Progenitor cell of endocrine pancreas (in vitro differentiated cells): ENCODE measurements around the gene INO80. TPM values are rescaled to one million over a fixed set of nuclear protein-coding genes. Genes with fewer than 3 reads are reported as not detected.

Experiments used
- DNase-seq: peaks from one replicate; pipeline ENCODE4 v3.0.0; 2021; ENCODE audit warnings: low spot score; ENCODE audit not compliant: unreplicated experiment
- H3K27ac Mint-ChIP-seq: 2 replicates; pipeline ENCODE4 v1.8.0; 2021; ENCODE audit warnings: mild to moderate bottlenecking, moderate library complexity, mixed read lengths
- H3K27me3 Mint-ChIP-seq: 2 replicates; pipeline ENCODE4 v1.8.0; 2021; ENCODE audit warnings: mixed read lengths
- H3K36me3 Mint-ChIP-seq: 2 replicates; pipeline ENCODE4 v1.8.0; 2022; ENCODE audit warnings: mixed read lengths; ENCODE audit not compliant: insufficient read depth
- H3K4me1 Mint-ChIP-seq: 2 replicates; pipeline ENCODE4 v1.8.0; 2021; ENCODE audit warnings: low read depth, mixed read lengths
- H3K4me3 Mint-ChIP-seq: 2 replicates; pipeline ENCODE4 v1.8.0; 2021; ENCODE audit warnings: low read depth, mild to moderate bottlenecking, moderate library complexity, mixed read lengths
- H3K9me3 Mint-ChIP-seq: 2 replicates; pipeline ENCODE4 v1.8.0; 2021; ENCODE audit warnings: low read depth, mixed read lengths
- total RNA-seq: library from RNA; stranded (reverse); gene quantifications from 2 replicates; pipeline ENCODE4 v1.2.1, GENCODE V29; 2021
- TF ChIP-seq, protein P1 (sequence below): fragments of 200-600 bp; sonication (generic); IDR thresholded peaks from one replicate; pipeline ENCODE4 v1.5.0; 2021; ENCODE audit warnings: antibody characterized with exemption, mild to moderate bottlenecking; ENCODE audit not compliant: unreplicated experiment

The INO80 gene
- total RNA-seq, 1 donor from 2014 or later = 28.1 TPM

- H3K4me3 Mint-ChIP-seq = no peak overlapping the region
- peaks cover 12% of the 10 kb centered on the region for H3K4me1 Mint-ChIP-seq
- H3K9me3 Mint-ChIP-seq = no peaks in the 10 kb centered on the region
- peaks cover 28% of the 10 kb centered on the region for H3K36me3 Mint-ChIP-seq
- H3K27me3 Mint-ChIP-seq = no peaks in the 10 kb centered on the region
- TF ChIP-seq, protein P1, sequence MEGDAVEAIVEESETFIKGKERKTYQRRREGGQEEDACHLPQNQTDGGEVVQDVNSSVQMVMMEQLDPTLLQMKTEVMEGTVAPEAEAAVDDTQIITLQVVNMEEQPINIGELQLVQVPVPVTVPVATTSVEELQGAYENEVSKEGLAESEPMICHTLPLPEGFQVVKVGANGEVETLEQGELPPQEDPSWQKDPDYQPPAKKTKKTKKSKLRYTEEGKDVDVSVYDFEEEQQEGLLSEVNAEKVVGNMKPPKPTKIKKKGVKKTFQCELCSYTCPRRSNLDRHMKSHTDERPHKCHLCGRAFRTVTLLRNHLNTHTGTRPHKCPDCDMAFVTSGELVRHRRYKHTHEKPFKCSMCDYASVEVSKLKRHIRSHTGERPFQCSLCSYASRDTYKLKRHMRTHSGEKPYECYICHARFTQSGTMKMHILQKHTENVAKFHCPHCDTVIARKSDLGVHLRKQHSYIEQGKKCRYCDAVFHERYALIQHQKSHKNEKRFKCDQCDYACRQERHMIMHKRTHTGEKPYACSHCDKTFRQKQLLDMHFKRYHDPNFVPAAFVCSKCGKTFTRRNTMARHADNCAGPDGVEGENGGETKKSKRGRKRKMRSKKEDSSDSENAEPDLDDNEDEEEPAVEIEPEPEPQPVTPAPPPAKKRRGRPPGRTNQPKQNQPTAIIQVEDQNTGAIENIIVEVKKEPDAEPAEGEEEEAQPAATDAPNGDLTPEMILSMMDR = no peak
- H3K27ac Mint-ChIP-seq = no peak overlapping the region
- no peak for DNase-seq
These were observed 67.7 kb downstream of the INO80 start for GRCh38 chr15:41048397-41048796.

DNA sequence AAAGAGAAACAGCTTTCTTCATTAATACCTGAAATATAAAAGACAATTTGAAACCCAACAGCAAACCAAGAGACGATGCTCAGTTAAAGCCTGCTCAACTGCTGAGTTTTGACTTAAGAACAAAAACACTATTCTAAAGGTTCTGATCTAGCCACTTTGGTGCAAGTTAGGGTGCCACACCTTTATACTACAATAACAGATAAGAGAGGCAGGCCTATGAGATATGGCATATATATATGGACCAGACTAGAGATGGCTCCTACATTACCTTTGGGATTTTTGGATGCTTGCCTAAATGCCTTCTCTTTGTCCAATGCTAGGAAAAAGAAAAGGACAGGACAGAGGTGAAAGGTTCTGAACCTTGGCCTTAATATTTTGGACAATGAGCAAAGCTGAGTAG lies 68.6 kb downstream of the INO80 start:
- Mint-ChIP-seq H3K27me3 (no peaks in the 10 kb centered on the region), H3K9me3 (no peaks in the 10 kb centered on the region), H3K4me3 (no peak overlapping the region), H3K27ac (peak overlapping the region; percentile 16), H3K36me3 (peaks cover 33% of the 10 kb centered on the region), H3K4me1 (peaks cover 12% of the 10 kb centered on the region)
- TF ChIP-seq, protein P1 = no peak
- DNase-seq = no peak

- TF ChIP-seq, protein P1 = no peak
- no peak for DNase-seq
- no peaks in the 10 kb centered on the region for H3K27me3 Mint-ChIP-seq
- peaks cover 3% of the 10 kb centered on the region for H3K4me1 Mint-ChIP-seq
- H3K4me3 Mint-ChIP-seq = no peak overlapping the region
- H3K36me3 Mint-ChIP-seq = peaks cover 26% of the 10 kb centered on the region
- peak overlapping the region; percentile 25 for H3K27ac Mint-ChIP-seq
- H3K9me3 Mint-ChIP-seq = no peaks in the 10 kb centered on the region
These were observed 72.7 kb downstream of the INO80 start for GRCh38 chr15:41043276-41043951.

GRCh38 chr15:41042851-41043250 lies 73.2 kb downstream of the INO80 start:
- no peak for DNase-seq

GRCh38 chr15:41039121-41039520 lies 77.0 kb downstream of the INO80 start:
- Mint-ChIP-seq H3K4me3 (no peak overlapping the region), H3K4me1 (peaks cover 2% of the 10 kb centered on the region), H3K36me3 (peaks cover 25% of the 10 kb centered on the region), H3K27me3 (no peaks in the 10 kb centered on the region), H3K27ac (no peak overlapping the region), H3K9me3 (no peaks in the 10 kb centered on the region)
- TF ChIP-seq, protein P1 = no peak
- no peak for DNase-seq

More at GRCh38 chr15:41042851-41043250, 73.2 kb downstream of the INO80 start:
- no peaks in the 10 kb centered on the region for H3K27me3 Mint-ChIP-seq
- H3K4me3 Mint-ChIP-seq = no peak overlapping the region
- H3K9me3 Mint-ChIP-seq = no peaks in the 10 kb centered on the region
- H3K4me1 Mint-ChIP-seq = no peaks in the 10 kb centered on the region
- H3K27ac Mint-ChIP-seq = peak overlapping the region; percentile 25
- H3K36me3 Mint-ChIP-seq = peaks cover 28% of the 10 kb centered on the region
- TF ChIP-seq, protein P1 = no peak
